HG03558 (cell line): ENCODE measurements around the gene ANKHD1.

Experiments
- ATAC-seq: cut with Tn5 transposase; IDR thresholded peaks from one replicate; pipeline ENCODE4 v1.9.1; 2021; ENCODE audit warnings: moderate number of reproducible peaks; ENCODE audit not compliant: unreplicated experiment; ENCODE audit errors: extremely low read depth

Gene ANKHD1

GRCh38 chr5:140401362-140402257 is at the start of gene ANKHD1:
TSS of gene ANKHD1 (plus strand) at chr5:140401833. CDS start at chr5:140401968, 135 bp downstream.
- peak; percentile 88 for ATAC-seq

- ATAC-seq = no peak
Measured at GRCh38 chr5:140355546-140355945, 46.1 kb upstream of the ANKHD1 start.

DNA sequence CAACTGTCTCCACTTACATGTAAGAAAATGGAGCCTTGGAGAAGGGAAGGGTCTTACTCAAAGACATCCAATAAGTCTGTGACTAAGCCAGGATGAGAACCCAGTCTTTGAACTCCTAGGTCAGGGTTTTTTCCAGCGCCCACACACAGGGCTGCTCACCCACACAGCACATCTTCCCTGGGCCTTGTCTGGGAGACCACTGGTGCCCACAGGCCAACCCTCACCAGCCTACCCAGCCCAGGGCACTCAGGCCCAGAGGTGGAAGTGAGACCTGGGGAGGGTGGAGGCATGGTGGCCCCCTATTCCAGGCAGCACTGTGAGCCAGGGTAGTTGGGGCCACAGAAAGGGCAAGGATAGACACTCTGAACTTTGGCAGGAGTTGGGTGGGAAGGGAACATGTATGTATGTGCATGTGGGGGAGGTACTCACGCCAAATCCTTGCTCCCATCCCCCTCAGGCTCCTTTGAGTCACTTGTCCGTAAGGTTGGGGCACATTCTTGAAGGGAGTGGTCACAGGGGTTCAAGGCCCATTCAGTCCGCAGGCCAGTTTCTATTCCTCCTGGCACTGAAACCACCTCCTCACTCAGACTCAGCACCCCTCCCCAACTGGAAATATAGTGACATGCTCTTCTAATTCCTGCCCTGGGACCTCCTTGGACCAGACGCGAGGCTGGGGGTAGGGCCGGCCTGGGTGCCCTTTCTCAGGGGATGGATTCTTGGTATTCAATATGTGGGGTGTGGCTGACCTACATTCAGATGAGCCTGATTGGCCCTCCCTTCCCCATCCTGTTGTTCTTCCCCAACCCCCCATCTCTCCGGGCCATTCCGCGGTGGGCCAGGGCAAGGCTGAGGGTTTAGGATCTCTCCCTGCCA is 44.5 kb upstream of the ANKHD1 start:
- no peak for ATAC-seq

- ATAC-seq = peak; percentile 85
Measured at GRCh38 chr5:140357726-140358093, 43.9 kb upstream of the ANKHD1 start.

- no peak for ATAC-seq
Measured at GRCh38 chr5:140358738-140359310, 42.8 kb upstream of the ANKHD1 start.

DNA sequence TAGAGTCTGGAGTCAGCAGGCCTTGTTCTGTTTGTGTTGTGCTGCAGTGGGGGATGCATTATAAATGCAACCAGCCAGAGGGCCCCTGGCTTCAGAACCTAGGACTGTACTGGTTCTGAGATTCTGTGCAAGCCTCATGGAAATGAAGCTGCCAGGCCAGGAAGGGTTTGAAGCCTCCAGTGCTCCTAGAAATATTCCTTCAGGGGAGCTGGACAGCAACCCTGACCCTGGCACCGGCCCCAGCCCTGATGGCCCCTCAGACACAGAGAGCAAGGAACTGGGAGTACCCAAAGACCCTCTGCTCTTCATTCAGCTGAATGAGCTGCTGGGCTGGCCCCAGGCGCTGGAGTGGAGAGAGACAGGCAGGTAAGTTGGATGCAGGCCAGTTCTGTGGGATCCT is 41.5 kb upstream of the ANKHD1 start, which contains the start of gene SLC4A9:
Gene SLC4A9, plus strand, starts transcription at position 94 of the 400 bp plus-strand sequence. Its CDS starts 43 bp downstream, at position 137.
- ATAC-seq = no peak

DNA sequence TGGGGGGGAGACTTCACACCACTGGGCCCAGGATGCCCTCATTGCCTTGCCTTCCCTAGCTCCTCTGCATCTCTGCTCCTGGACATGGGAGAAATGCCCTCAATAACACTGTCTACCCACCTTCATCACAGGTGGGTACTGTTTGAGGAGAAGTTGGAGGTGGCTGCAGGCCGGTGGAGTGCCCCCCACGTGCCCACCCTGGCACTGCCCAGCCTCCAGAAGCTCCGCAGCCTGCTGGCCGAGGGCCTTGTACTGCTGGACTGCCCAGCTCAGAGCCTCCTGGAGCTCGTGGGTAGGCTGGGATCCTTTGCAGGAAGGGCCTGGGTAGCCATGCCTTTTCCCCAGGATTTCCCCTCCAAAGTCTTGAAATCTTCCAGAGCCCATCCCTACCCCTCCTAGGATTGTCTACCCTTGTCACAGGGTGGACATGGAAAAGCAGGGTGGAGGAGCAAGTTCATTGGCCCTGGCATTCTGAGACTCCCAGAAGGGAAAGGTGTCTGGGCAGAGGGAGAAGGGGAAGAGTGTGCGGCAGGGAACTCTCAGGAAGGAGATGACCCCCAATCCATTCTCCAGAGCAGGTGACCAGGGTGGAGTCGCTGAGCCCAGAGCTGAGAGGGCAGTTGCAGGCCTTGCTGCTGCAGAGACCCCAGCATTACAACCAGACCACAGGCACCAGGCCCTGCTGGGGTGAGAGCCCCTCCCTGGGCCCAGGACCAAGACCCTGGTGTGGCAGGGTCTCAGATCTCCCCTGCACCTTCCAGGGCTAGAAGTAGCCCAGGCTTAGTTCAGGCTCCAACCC is 40.8 kb upstream of the ANKHD1 start:
- ATAC-seq = no peak

DNA sequence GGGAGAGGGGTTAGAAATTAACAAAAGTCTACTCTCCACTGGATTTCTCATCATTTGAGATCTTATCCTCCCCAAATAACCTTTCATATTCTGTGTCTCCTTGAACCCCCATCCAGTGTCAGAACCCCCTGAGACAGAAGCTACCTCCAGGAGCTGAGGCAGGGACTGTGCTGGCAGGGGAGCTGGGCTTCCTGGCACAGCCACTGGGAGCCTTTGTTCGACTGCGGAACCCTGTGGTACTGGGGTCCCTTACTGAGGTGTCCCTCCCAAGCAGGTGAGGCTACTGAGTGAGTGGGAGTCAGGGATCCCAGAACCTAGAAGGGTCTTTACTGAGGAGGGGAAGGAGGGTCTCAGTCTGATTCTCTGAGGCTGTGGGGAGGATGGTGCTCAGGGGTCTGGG is 39.7 kb upstream of the ANKHD1 start:
- no peak for ATAC-seq

GRCh38 chr5:140362311-140362710 is 39.3 kb upstream of the ANKHD1 start:
- ATAC-seq = no peak

GRCh38 chr5:140362875-140363630 is 38.6 kb upstream of the ANKHD1 start:
- ATAC-seq = no peak

DNA sequence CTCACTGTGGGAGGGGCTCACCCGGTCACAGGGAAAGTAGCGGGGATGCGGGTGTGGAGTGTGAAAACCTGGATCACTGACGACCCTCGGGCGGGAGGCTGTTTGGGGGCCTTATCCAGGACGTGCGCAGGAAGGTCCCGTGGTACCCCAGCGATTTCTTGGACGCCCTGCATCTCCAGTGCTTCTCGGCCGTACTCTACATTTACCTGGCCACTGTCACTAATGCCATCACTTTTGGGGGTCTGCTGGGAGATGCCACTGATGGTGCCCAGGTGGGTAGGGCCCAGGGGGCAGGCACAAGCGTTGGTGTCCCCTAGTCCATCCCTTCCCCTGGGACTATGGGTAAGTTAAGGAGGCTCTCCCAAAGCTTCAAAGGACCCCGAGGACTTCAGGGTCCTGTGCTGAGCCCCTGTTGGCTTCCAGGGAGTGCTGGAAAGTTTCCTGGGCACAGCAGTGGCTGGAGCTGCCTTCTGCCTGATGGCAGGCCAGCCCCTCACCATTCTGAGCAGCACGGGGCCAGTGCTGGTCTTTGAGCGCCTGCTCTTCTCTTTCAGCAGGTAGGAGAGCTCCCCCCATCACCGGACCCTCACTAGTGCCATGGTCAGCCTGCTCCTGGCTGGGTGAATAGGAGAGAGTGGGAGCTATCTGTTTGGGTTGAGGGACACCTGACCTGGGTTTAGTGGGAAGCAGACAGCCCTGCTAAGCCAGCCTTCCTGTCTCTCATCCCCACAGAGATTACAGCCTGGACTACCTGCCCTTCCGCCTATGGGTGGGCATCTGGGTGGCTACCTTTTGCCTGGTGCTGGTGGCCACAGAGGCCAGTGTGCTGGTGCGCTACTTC is 37.8 kb upstream of the ANKHD1 start:
- ATAC-seq = no peak

GRCh38 chr5:140364472-140364765 is 37.2 kb upstream of the ANKHD1 start:
- no peak for ATAC-seq

GRCh38 chr5:140365282-140365681 is 36.4 kb upstream of the ANKHD1 start:
- no peak for ATAC-seq

DNA sequence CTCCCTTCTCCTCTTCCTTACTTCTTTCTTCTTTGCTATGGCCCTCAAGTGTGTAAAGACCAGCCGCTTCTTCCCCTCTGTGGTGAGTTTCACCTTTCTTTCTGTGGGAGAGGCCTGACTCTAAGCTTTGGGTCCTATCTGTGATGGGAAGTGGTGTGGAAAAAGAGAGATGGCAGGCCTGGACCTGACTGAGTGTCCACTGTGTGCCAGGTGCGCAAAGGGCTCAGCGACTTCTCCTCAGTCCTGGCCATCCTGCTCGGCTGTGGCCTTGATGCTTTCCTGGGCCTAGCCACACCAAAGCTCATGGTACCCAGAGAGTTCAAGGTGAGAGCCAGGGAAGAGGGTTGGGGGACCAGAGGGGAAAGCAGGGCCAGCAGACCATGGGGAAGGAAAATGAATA is 35.7 kb upstream of the ANKHD1 start:
- ATAC-seq = no peak

GRCh38 chr5:140366589-140367255 is 34.9 kb upstream of the ANKHD1 start:
- no peak for ATAC-seq

DNA sequence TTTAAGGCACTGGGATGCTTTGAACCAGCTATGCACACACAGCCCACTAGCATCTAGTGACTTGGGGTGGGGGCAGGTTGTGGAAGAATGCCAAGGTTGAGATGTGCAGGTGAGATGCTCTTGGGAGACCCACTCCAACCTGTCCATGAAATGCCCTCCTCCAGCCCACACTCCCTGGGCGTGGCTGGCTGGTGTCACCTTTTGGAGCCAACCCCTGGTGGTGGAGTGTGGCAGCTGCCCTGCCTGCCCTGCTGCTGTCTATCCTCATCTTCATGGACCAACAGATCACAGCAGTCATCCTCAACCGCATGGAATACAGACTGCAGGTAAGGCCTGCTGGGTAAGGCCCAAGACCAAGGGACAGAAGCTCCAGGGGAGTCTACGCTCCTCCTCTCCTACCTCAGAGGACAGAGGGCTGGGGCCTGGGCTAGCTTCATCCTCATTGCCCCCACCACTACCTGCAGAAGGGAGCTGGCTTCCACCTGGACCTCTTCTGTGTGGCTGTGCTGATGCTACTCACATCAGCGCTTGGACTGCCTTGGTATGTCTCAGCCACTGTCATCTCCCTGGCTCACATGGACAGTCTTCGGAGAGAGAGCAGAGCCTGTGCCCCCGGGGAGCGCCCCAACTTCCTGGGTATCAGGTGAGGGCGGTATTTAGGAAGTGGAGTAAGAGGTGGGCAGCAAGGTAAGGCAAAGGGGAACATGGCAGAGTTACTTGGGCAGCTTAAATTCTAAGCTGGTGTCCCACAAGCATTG is 34.2 kb upstream of the ANKHD1 start:
- no peak for ATAC-seq
